SK-N-SH (cell line): ENCODE measurements around the gene PATE1. TPM values are rescaled to one million over a fixed set of nuclear protein-coding genes. Genes with fewer than 3 reads are reported as not detected.

Experiments used
- CTCF ChIA-PET: fragments of 300-600, 350-600 bp; formaldehyde crosslinking; extraction: SDS; loops from one replicate; lab custom pipeline; 2021; lab: Yijun Ruan, JAX
- POLR2A ChIA-PET: fragments of 350-600 bp; sonication (Branson Sonifier 250); formaldehyde crosslinking; extraction: SDS; loops from one replicate; lab custom pipeline; 2020; ENCODE audit warnings: antibody characterized with exemption, inconsistent platforms; lab: Yijun Ruan, JAX
- DNase-seq: peaks from one replicate; pipeline ENCODE4 v3.0.0; 2012
- H2AFZ ChIP-seq: fragments of 200-600 bp; sonication (generic); 2 replicates; pipeline ENCODE4 v1.8.1; 2016; ENCODE audit warnings: antibody characterized with exemption, mild to moderate bottlenecking, low read depth
- H3F3A ChIP-seq: fragments of 200-600 bp; sonication (generic); replicated peaks from 2 replicates; pipeline ENCODE3; 2016; ENCODE audit warnings: antibody characterized with exemption, mild to moderate bottlenecking; ENCODE audit not compliant: insufficient read depth
- H3K27ac ChIP-seq, 2 experiments: fragments of 200-500 bp in 1 of 2; fragments of 200-600 bp in 1 of 2; sonication (Bioruptor generic) in 1 of 2; sonication (generic), shearing (Covaris generic) in 1 of 2; 2 replicates each; pipeline versions ENCODE4 v1.5.1 to v1.6.1; 2014 to 2016; ENCODE audit warnings: low read depth in 2 of 2, inconsistent platforms in 1 of 2, low read length in 1 of 2, mild to moderate bottlenecking in 1 of 2, mixed read lengths in 1 of 2
- H3K27me3 ChIP-seq: fragments of 200-600 bp; sonication (generic), shearing (Covaris generic); 2 replicates; pipeline ENCODE4 v1.6.1; 2016; ENCODE audit warnings: mixed run types; ENCODE audit not compliant: insufficient read depth
- H3K36me3 ChIP-seq, 2 experiments: fragments of 200-500 bp in 1 of 2; fragments of 200-600 bp in 1 of 2; sonication (Bioruptor generic) in 1 of 2; sonication (generic) in 1 of 2; replicated peaks in 1 of 2; 2 replicates each; pipeline versions ENCODE3 to v1.5.1; 2014 to 2016; ENCODE audit warnings: low read length in 1 of 2, mild to moderate bottlenecking in 1 of 2; ENCODE audit not compliant: insufficient read depth in 2 of 2, control insufficient read depth in 1 of 2
- H3K4me1 ChIP-seq, 2 experiments: fragments of 200-500 bp in 1 of 2; fragments of 200-600 bp in 1 of 2; sonication (Bioruptor generic) in 1 of 2; sonication (generic), shearing (Covaris generic) in 1 of 2; 2 replicates each; pipeline versions ENCODE4 v1.5.1 to v1.6.1; 2014 to 2016; ENCODE audit warnings: low read depth in 1 of 2, low read length in 1 of 2, mixed run types in 1 of 2; ENCODE audit not compliant: insufficient read depth in 2 of 2, control insufficient read depth in 1 of 2
- H3K4me2 ChIP-seq: fragments of 200-600 bp; sonication (generic), shearing (Covaris generic); 2 replicates; pipeline ENCODE4 v1.6.1; 2017; ENCODE audit warnings: mixed run types
- H3K4me3 ChIP-seq, 2 experiments: fragments of 200-500 bp in 1 of 2; fragments of 200-600 bp in 1 of 2; sonication (Bioruptor generic) in 1 of 2; sonication (generic), shearing (Covaris generic) in 1 of 2; 2 replicates each; pipeline versions ENCODE4 v1.5.1 to v1.8.1; 2014 to 2016; ENCODE audit warnings: low read depth in 2 of 2, inconsistent platforms in 1 of 2, low read length in 1 of 2, mild to moderate bottlenecking in 1 of 2, mixed read lengths in 1 of 2, moderate library complexity in 1 of 2
- H3K79me2 ChIP-seq: fragments of 200-600 bp; sonication (generic); 2 replicates; pipeline ENCODE4 v1.8.1; 2017; ENCODE audit warnings: mild to moderate bottlenecking; ENCODE audit not compliant: insufficient read depth
- H3K9ac ChIP-seq: fragments of 200-600 bp; sonication (generic); 2 replicates; pipeline ENCODE4 v1.6.1; 2017; ENCODE audit warnings: mixed run types
- H3K9me2 ChIP-seq: fragments of 200-600 bp; sonication (generic); 2 replicates; pipeline ENCODE4 v1.6.1; 2017; ENCODE audit warnings: mixed run types
- H3K9me3 ChIP-seq: fragments of 200-600 bp; sonication (generic); 2 replicates; pipeline ENCODE4 v1.6.1; 2017; ENCODE audit warnings: mixed run types, mild to moderate bottlenecking, moderate library complexity
- H4K20me1 ChIP-seq: fragments of 200-600 bp; sonication (generic); 2 replicates; pipeline ENCODE4 v1.6.1; 2017; ENCODE audit warnings: mild to moderate bottlenecking, mixed run types; ENCODE audit not compliant: insufficient read depth
- CHD2 ChIP-seq: fragments of 150-350 bp; IDR thresholded peaks from 2 replicates; pipeline ENCODE4 v1.6.1; 2018; ENCODE audit warnings: low read length; ENCODE audit not compliant: partially characterized antibody
- EP300 ChIP-seq, 2 experiments: IDR thresholded peaks; 2 replicates each; pipeline versions ENCODE4 v1.4.0 to v1.6.1; 2012; ENCODE audit warnings: borderline replicate concordance in 1 of 2, low read depth in 1 of 2, low read length in 1 of 2
- EZH2phosphoT487 ChIP-seq: fragments of 200-600 bp; sonication (generic); IDR thresholded peaks from 2 replicates; pipeline ENCODE4 v1.6.1; 2017; ENCODE audit warnings: low read depth, mixed run types, mild to moderate bottlenecking, antibody characterized with exemption, moderate library complexity, borderline replicate concordance
- FOSL2 ChIP-seq: IDR thresholded peaks from 2 replicates; pipeline ENCODE4 v1.4.0; 2012; ENCODE audit warnings: low read depth, mild to moderate bottlenecking, moderate library complexity, borderline replicate concordance
- GABPA ChIP-seq: IDR thresholded peaks from 2 replicates; pipeline ENCODE4 v1.4.0; 2012; ENCODE audit warnings: low read depth, mild to moderate bottlenecking
- GATA2 ChIP-seq: sonication (generic); formaldehyde crosslinking; IDR thresholded peaks from 2 replicates; pipeline ENCODE4 v1.5.0; 2020; ENCODE audit warnings: mild to moderate bottlenecking, missing genetic modification reagents
- JUND ChIP-seq: IDR thresholded peaks from 2 replicates; pipeline ENCODE4 v1.4.0; 2012
- MAX ChIP-seq: IDR thresholded peaks from 2 replicates; pipeline ENCODE4 v1.4.0; 2012; ENCODE audit warnings: low read depth
- NFIC ChIP-seq: IDR thresholded peaks from 2 replicates; pipeline ENCODE4 v1.4.0; 2012; ENCODE audit warnings: borderline replicate concordance
- RAD21 ChIP-seq: IDR thresholded peaks from 2 replicates; pipeline ENCODE4 v1.6.1; 2012; ENCODE audit warnings: mild to moderate bottlenecking, low read length
- RXRA ChIP-seq: IDR thresholded peaks from 2 replicates; pipeline ENCODE4 v1.4.0; 2012; ENCODE audit warnings: low read depth, mild to moderate bottlenecking, borderline replicate concordance
- TAF1 ChIP-seq: IDR thresholded peaks from 2 replicates; pipeline ENCODE4 v1.6.1; 2012; ENCODE audit warnings: low read depth, mild to moderate bottlenecking, low read length, moderate library complexity, borderline replicate concordance
- TCF12 ChIP-seq: IDR thresholded peaks from 2 replicates; pipeline ENCODE4 v1.4.0; 2012
- TEAD4 ChIP-seq: IDR thresholded peaks from 2 replicates; pipeline ENCODE4 v1.4.0; 2012; ENCODE audit warnings: mild to moderate bottlenecking, borderline replicate concordance; ENCODE audit not compliant: insufficient read depth
- USF1 ChIP-seq: IDR thresholded peaks from 2 replicates; pipeline ENCODE4 v1.4.0; 2012; ENCODE audit warnings: low read depth, borderline replicate concordance
- ZBTB33 ChIP-seq: IDR thresholded peaks from 2 replicates; pipeline ENCODE4 v1.4.0; 2012; ENCODE audit warnings: low read depth, borderline replicate concordance
- WGBS: methylation state at CpG from one replicate; pipeline ENCODE4 v1.1.6; 2017; ENCODE audit warnings: low lambda C conversion rate; 5-methylcytosine and 5-hydroxymethylcytosine counted together
- polyA plus RNA-seq, 3 experiments: library from polyadenylated mRNA; depleted of rRNA; stranded (reverse); fragments of >200 nt; gene quantifications; 2 replicates each; pipeline ENCODE4 v1.2.3, GENCODE V29; 2012

Gene PATE1
- polyA plus RNA-seq, 1 of the 3 experiments (the other 2 are of a cell fraction) = not detected

- 15% methylated on average over 3 of the region's 3 CpGs for WGBS
- ChIA-PET POLR2A (no interaction called here), CTCF (no interaction called here)
- Histone ChIP-seq H3K9me3 (no peaks in the 10 kb centered on the region), H2AFZ (no peak overlapping the region), H3K4me1 (no peaks in the 10 kb centered on the region), H3K79me2 (no peaks in the 10 kb centered on the region), H3K27me3 (no peaks in the 10 kb centered on the region; the same call in 1 of the 2 replicates), H3F3A (no peaks in the 10 kb centered on the region), H3K9me2 (no peaks in the 10 kb centered on the region), H3K4me3 (no peak overlapping the region), H3K27ac (no peak overlapping the region), H3K9ac (no peak overlapping the region), H3K36me3 (no peaks in the 10 kb centered on the region), H4K20me1 (no peaks in the 10 kb centered on the region), H3K4me2 (no peak overlapping the region)
- DNase-seq = no peak
- TF ChIP-seq USF1 (no peak), CHD2 (no peak), GABPA (no peak), JUND (no peak), EP300 (IDR thresholded peaks at IDR 0.05; ENCODE audit: borderline replicate concordance in 1 of 2, low read depth in 1 of 2, low read length in 1 of 2) (no peak), TAF1 (no peak)
Measured at GRCh38 chr11:125728969-125729368, 17.1 kb upstream of the PATE1 start.

- no peak for DNase-seq
- CTCF ChIA-PET = no interaction called here
Measured at GRCh38 chr11:125740617-125741016, 5.5 kb upstream of the PATE1 start.

More at GRCh38 chr11:125740617-125741016, 5.5 kb upstream of the PATE1 start:
- Histone ChIP-seq H2AFZ (no peak overlapping the region; the same call in 1 of the 2 replicates), H3K27ac (no peak overlapping the region), H3K9ac (no peak overlapping the region), H3K4me2 (no peak overlapping the region), H3K9me3 (no peaks in the 10 kb centered on the region), H3K9me2 (no peaks in the 10 kb centered on the region), H3K4me1 (no peaks in the 10 kb centered on the region), H3K36me3 (no peaks in the 10 kb centered on the region), H3F3A (no peaks in the 10 kb centered on the region), H3K4me3 (no peak overlapping the region), H4K20me1 (no peaks in the 10 kb centered on the region), H3K27me3 (no peaks in the 10 kb centered on the region; the same call in 1 of the 2 replicates), H3K79me2 (no peaks in the 10 kb centered on the region)
- POLR2A ChIA-PET = no interaction called here
- TF ChIP-seq TEAD4 (no peak), MAX (no peak), ZBTB33 (no peak), RXRA (no peak), RAD21 (no peak), FOSL2 (no peak), TCF12 (no peak), NFIC (no peak), EZH2phosphoT487 (no peak), GATA2 (CRISPR knock-in tag) (no peak)
